SJSA1 (cell line): ENCODE results near the gene TEDDM1. TPM values are rescaled to one million over a fixed set of nuclear protein-coding genes. Genes with fewer than 3 reads are reported as not detected.

ENCODE experiments used
- DNase-seq, 2 experiments: peaks; one replicate each; pipeline ENCODE4 v3.0.0-alpha.2; 2015 to 2020; ENCODE audit warnings: low spot score in 2 of 2, low read depth in 1 of 2
- H3K27ac ChIP-seq: fragments of 250-450 bp; sonication (Bioruptor Pico); 2 replicates; pipeline ENCODE4 v1.5.1; 2020; ENCODE audit warnings: mild to moderate bottlenecking, moderate library complexity
- H3K27me3 ChIP-seq: fragments of 250-450 bp; sonication (Bioruptor Pico); replicated peaks from 2 replicates; pipeline ENCODE4 v1.5.1; 2020; ENCODE audit warnings: mild to moderate bottlenecking, moderate library complexity
- H3K36me3 ChIP-seq: fragments of 250-450 bp; sonication (Bioruptor Pico); 2 replicates; pipeline ENCODE4 v1.5.1; 2020; ENCODE audit warnings: mild to moderate bottlenecking
- H3K4me1 ChIP-seq: fragments of 250-450 bp; sonication (Bioruptor Pico); replicated peaks from 2 replicates; pipeline ENCODE4 v1.6.1; 2021; ENCODE audit warnings: mild to moderate bottlenecking
- H3K4me3 ChIP-seq: fragments of 250-450 bp; sonication (Bioruptor Pico); 2 replicates; pipeline ENCODE4 v1.5.1; 2020; ENCODE audit warnings: mild to moderate bottlenecking
- H3K9me3 ChIP-seq: fragments of 250-450 bp; sonication (Bioruptor Pico); replicated peaks from 2 replicates; pipeline ENCODE4 v1.5.1; 2020; ENCODE audit warnings: mild to moderate bottlenecking
- total RNA-seq: library from RNA; depleted of rRNA; stranded (reverse); fragments of >200 nt; shearing (Covaris generic); gene quantifications from 2 replicates; pipeline ENCODE4 v1.2.3, GENCODE V29; 2014; rRNA removed

TEDDM1 gene
- total RNA-seq, 1 experiment from 2014 or later, result not detected

- no peak overlapping the region for H3K27ac ChIP-seq
- H3K4me1 ChIP-seq, result no peaks in the 10 kb centered on the region
- no peaks in the 10 kb centered on the region for H3K9me3 ChIP-seq
- no peak overlapping the region for H3K4me3 ChIP-seq
- H3K27me3 ChIP-seq, result no peaks in the 10 kb centered on the region
- H3K36me3 ChIP-seq, result no peaks in the 10 kb centered on the region
- DNase-seq, result no peak
Observed at GRCh38 chr1:182357171-182357570, 43.3 kb downstream of the TEDDM1 start.

GRCh38 chr1:182355723-182356098, 44.8 kb downstream of the TEDDM1 start:
- Histone ChIP-seq H3K9me3 (no peaks in the 10 kb centered on the region), H3K36me3 (no peaks in the 10 kb centered on the region), H3K27ac (no peak overlapping the region), H3K4me1 (no peaks in the 10 kb centered on the region), H3K4me3 (no peak overlapping the region), H3K27me3 (no peaks in the 10 kb centered on the region)
- no peak for DNase-seq

GRCh38 chr1:182351790-182352364, 48.6 kb downstream of the TEDDM1 start:
- no peak for DNase-seq
- Histone ChIP-seq H3K9me3 (no peaks in the 10 kb centered on the region), H3K27ac (no peak overlapping the region), H3K27me3 (no peaks in the 10 kb centered on the region), H3K4me1 (no peaks in the 10 kb centered on the region), H3K4me3 (no peak overlapping the region), H3K36me3 (no peaks in the 10 kb centered on the region)

GRCh38 chr1:182350839-182351238, 49.6 kb downstream of the TEDDM1 start:
- H3K9me3 ChIP-seq, result no peaks in the 10 kb centered on the region
- no peak for DNase-seq
- H3K4me3 ChIP-seq, result no peak overlapping the region
- no peaks in the 10 kb centered on the region for H3K36me3 ChIP-seq
- H3K27ac ChIP-seq, result no peak overlapping the region
- no peaks in the 10 kb centered on the region for H3K4me1 ChIP-seq
- no peaks in the 10 kb centered on the region; the same call in 1 of the 2 replicates for H3K27me3 ChIP-seq

DNA sequence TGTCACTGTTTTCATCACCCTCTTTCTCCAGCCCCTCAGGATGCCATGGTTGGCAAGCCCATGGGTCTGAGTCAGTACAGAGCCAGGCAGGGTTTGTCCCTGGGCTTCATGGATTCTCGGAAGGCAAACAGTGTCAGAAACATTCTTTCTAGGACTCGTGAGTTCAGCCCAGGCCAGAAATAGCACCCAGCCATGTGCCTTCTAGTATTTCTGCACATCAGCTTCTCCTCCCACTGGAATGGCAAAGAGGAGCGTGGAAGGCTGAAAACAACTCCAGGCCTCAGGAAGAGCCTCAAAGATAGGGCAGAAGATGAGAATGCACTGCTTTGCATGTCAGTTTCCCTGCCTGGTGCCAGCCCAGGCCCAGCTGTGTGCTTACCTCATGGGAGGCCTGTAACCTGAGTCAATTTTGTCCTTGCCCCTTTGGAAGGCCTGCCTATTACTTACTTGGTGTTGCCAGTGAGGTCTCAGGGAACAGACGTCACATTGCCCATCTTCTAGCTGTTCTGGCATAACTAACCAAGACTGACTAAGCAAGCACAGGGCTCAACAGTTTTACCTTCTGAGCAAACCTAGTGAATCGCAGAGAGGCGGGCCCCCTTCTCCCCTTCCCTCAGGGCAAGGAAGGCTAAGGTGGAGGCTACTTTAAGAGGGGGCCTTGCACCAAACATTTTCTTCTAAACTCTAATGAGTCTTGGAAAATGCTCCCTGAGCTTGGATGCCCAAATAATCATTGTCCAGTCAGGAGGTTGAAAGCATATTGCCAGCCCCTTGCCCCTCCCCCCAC, 51.3 kb downstream of the TEDDM1 start:
- Histone ChIP-seq H3K27me3 (no peaks in the 10 kb centered on the region; the same call in 1 of the 2 replicates), H3K9me3 (no peaks in the 10 kb centered on the region), H3K4me3 (no peak overlapping the region), H3K4me1 (no peaks in the 10 kb centered on the region), H3K36me3 (no peaks in the 10 kb centered on the region), H3K27ac (no peak overlapping the region)
- DNase-seq, result no peak

Other genes starting within 250 kb of the TEDDM1 start
- 150 and 181 TPM in 2 replicates for gene GLUL, start 8.9 kb downstream of the TEDDM1 start, total RNA-seq
- not detected in 2 replicates for gene RGSL1, start 49.5 kb upstream of the TEDDM1 start, total RNA-seq
- gene RNASEL, start 188.6 kb upstream of the TEDDM1 start, total RNA-seq, result 8.8 and 11.5 TPM in 2 replicates
- 5.0 and 5.7 TPM in 2 replicates for gene RGS16, start 203.7 kb upstream of the TEDDM1 start, total RNA-seq